BLaER1 treated with 17β-estradiol and CSF1 and Interleukin-3, amounts not matched to agents 10 nM and 100 nM (cell line): ENCODE measurements around the gene JAGN1.
"Not testable (repeated sequence)": the region's sequence is repeated elsewhere in the genome, so short reads cannot be mapped to it uniquely, and the experiment has no call there.

Experiments
- H3K27ac ChIP-seq, 11 experiments: shearing (Covaris generic); formaldehyde crosslinking; 2 replicates each; pipeline ENCODE4 v1.8.1; 2022
- H3K27me3 ChIP-seq, 11 experiments: shearing (Covaris generic); formaldehyde crosslinking; 2 replicates each; pipeline ENCODE4 v1.8.1; 2022
- H3K36me3 ChIP-seq, 11 experiments: shearing (Covaris generic); formaldehyde crosslinking; 2 replicates each; pipeline ENCODE4 v1.8.1; 2022
- H3K4me1 ChIP-seq, 10 experiments: shearing (Covaris generic); formaldehyde crosslinking; 2 replicates each; pipeline ENCODE4 v1.8.1; 2022
- H3K4me2 ChIP-seq, 11 experiments: shearing (Covaris generic); formaldehyde crosslinking; 2 replicates each; pipeline ENCODE4 v1.8.1; 2022
- H3K4me3 ChIP-seq, 10 experiments: shearing (Covaris generic); formaldehyde crosslinking; 2 replicates each; pipeline ENCODE4 v1.8.1; 2022
- H3K9ac ChIP-seq, 11 experiments: shearing (Covaris generic); formaldehyde crosslinking; 2 replicates each; pipeline ENCODE4 v1.8.1; 2022
- H3K9me3 ChIP-seq, 11 experiments: shearing (Covaris generic); formaldehyde crosslinking; replicated peaks in 1 of 11; 2 replicates each; pipeline ENCODE4 v1.8.1; 2022
- H4K20me1 ChIP-seq, 11 experiments: shearing (Covaris generic); formaldehyde crosslinking; 2 replicates each; pipeline ENCODE4 v1.8.1; 2022
- Cebpa-rat ChIP-seq, 11 experiments: shearing (Covaris generic); IDR thresholded peaks; 2 replicates each; pipeline ENCODE4 v1.8.1; 2022

JAGN1 gene

DNA sequence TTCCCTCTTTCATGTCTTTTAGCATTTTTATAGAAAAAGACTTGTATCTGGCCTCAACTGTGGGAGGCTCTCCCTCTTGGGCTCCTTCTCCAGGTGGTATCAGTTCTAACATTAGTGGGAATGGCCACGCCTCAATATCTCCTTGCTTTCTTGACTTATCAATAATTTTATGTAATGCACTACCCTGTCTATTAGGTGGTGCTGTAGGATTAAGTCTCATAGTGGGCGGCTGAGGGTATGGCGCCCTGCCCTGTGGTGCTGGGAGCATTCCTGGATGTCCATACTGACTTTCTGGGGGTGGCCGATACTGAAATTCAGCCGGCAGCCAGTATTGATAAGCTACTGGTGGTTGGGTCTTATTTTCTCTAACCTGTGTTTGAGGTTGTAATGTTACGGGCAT, 37.9 kb upstream of the JAGN1 start:
- no peak overlapping the region for H3K4me2 ChIP-seq
- no peaks in the 10 kb centered on the region for H4K20me1 ChIP-seq
- no peak overlapping the region for H3K4me3 ChIP-seq
- H3K4me1 ChIP-seq: no peaks in the 10 kb centered on the region
- H3K27me3 ChIP-seq: no peaks in the 10 kb centered on the region
- H3K9ac ChIP-seq: no peak overlapping the region
- TF ChIP-seq Cebpa-rat (IDR thresholded peaks at IDR 0.05): no peak
- no peak overlapping the region for H3K27ac ChIP-seq
- H3K36me3 ChIP-seq: no peaks in the 10 kb centered on the region
- no peaks in the 10 kb centered on the region for H3K9me3 ChIP-seq

DNA sequence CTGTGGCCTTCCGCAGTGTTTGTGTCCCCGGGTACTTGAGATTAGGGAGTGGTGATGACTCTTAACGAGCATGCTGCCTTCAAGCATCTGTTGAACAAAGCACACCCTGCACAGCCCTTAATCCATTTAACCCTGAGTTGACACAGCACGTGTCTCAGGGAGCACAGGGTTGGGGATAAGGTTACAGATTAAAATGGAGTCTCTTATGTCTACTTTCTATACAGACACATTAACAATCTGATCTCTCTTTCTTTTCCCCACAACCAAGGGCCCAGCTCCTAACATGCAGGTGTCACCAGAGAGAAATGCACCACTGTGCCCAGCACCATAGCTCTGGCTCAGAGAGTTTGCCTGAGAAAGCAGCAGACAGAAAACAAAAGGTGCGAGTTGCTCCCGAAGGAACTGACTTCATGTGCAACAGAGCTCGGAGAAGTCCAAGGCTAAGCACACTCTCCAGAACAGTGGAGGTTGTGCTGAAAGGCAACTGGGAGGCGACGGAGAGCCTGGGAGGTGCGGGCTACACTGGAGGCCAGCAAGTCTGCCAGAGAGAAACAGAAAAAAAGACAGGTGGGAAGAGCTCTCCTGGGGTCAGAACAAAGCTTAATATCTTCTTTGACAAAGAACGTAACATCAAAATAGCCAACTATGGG, 36.0 kb upstream of the JAGN1 start:
- H3K27me3 ChIP-seq, H3K4me1 ChIP-seq, H3K9ac ChIP-seq, H3K4me2 ChIP-seq, H4K20me1 ChIP-seq, H3K27ac ChIP-seq, H3K36me3 ChIP-seq, H3K4me3 ChIP-seq, H3K9me3 ChIP-seq: not testable (repeated sequence)

DNA sequence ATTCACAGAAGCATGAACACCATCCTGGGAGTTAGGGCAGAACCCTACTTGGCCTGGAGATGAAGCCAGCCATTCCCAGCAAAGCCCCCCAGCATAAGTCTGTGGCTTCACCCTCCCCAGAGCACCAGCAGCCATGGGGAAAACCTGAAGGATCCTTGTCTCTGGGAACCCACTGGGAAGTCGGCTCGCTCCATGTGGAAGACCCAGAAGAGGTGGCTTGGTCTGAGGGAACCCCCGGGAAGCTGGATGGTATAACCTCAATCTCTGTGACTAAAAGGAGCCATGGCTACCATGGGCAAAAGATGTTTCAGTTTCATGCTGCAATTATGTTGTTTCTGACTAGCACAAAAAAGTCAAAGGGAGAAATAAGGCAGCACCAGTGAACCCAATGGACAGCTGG, 34.8 kb upstream of the JAGN1 start:
- Histone ChIP-seq H3K4me3 (no peak overlapping the region), H3K9me3 (no peaks in the 10 kb centered on the region), H3K9ac (no peak overlapping the region), H4K20me1 (no peaks in the 10 kb centered on the region), H3K4me1 (no peaks in the 10 kb centered on the region), H3K27me3 (no peaks in the 10 kb centered on the region), H3K27ac (no peak overlapping the region), H3K4me2 (no peak overlapping the region), H3K36me3 (no peaks in the 10 kb centered on the region)
- no peak for TF ChIP-seq Cebpa-rat (IDR thresholded peaks at IDR 0.05)

DNA sequence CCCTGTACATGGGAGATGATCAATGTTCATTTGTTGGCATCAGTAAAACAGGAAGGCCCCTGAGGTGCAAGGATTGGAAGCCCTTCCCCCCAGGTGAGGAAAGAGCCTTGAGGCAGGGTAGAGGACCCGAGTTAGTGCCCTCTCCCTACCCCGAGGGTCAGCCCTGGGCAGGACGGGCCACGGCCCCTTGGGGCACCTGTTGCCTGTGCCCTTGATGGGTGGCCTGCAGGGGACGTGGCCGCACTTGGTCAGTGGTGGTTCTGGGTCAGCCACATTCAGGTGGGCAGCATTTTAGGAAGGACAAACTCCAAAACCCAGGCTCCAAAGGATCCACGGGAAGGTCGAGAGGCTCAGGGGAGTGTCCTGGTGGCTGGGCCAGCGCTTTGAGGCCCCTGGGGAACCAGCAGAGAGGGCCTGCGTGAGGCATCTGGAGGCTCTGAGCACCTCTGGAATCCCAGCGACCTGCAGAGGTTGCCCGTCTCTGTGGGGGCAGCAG, 30.8 kb upstream of the JAGN1 start:
- Histone ChIP-seq H3K36me3 (no peaks in the 10 kb centered on the region), H3K4me3 (no peak overlapping the region), H3K4me1 (peaks cover 0 to 7% (median 0%) of the 10 kb centered on the region in 10 experiments; a peak in 3 of 20 replicates), H3K9me3 (no peaks in the 10 kb centered on the region), H3K4me2 (no peak overlapping the region), H3K9ac (no peak overlapping the region), H3K27me3 (peaks cover 5 to 12% (median 9%) of the 10 kb centered on the region in 11 experiments; a peak in 13 of 22 replicates), H3K27ac (no peak overlapping the region), H4K20me1 (no peaks in the 10 kb centered on the region)
- no peak for TF ChIP-seq Cebpa-rat (IDR thresholded peaks at IDR 0.05)

DNA sequence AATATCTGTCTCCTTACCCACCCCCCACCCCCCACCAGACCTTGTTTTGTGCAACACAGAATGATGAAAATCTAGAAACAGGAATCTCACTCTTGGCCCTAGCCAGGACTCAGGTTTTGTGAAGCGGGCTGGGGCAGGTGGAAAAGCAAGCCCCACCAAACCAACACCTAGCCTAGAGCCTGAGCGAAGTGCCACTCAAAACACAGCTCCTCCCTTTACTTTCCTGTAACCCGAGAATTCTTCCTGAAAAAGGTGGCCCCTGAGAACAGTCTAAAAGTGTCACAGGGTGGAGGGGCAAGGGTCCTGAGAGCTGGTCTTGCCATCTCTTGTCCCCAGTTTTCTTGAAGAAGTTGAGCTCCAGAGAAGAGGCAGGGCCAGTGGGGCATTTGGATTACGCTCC, 29.2 kb upstream of the JAGN1 start:
- Histone ChIP-seq H4K20me1 (no peaks in the 10 kb centered on the region), H3K36me3 (no peaks in the 10 kb centered on the region), H3K4me3 (no peak overlapping the region), H3K9me3 (no peaks in the 10 kb centered on the region), H3K4me1 (peaks cover 0 to 7% (median 0%) of the 10 kb centered on the region in 10 experiments; a peak in 3 of 20 replicates), H3K27ac (no peak overlapping the region), H3K4me2 (no peak overlapping the region), H3K27me3 (peaks cover 5 to 12% (median 9%) of the 10 kb centered on the region in 11 experiments; a peak in 13 of 22 replicates), H3K9ac (no peak overlapping the region)
- no peak for TF ChIP-seq Cebpa-rat (IDR thresholded peaks at IDR 0.05)

DNA sequence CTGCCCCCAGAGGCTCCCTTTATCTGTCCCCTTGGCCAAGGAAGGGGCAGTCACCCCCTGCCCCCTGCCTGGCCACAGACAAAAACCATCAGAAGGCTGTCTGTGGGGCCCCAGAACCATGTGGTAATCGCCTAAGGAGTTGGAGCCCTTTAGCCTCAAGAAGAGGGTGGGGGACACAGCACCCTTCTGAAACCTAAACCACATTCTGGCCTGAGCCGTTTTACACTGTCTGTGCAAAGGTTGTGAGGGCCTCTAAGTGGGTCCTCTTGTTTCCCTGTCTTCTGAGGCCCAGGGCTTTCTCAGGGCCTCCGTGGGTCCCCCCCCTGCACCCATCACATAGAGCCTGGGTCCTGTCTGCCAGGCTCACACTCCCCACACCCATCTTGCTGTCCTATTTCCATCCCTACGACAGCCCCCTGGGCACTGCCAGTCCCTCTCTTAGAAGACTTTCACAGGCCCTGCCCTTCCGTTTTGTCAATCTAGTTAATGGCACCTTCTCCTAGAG, 28.7 kb upstream of the JAGN1 start:
- Histone ChIP-seq H3K9me3 (no peaks in the 10 kb centered on the region), H3K4me1 (peaks cover 0 to 7% (median 0%) of the 10 kb centered on the region in 10 experiments; a peak in 3 of 20 replicates), H3K36me3 (no peaks in the 10 kb centered on the region), H3K27ac (no peak overlapping the region), H4K20me1 (no peaks in the 10 kb centered on the region), H3K4me2 (no peak overlapping the region), H3K27me3 (peaks cover 5 to 12% (median 9%) of the 10 kb centered on the region in 11 experiments; a peak in 13 of 22 replicates), H3K9ac (no peak overlapping the region), H3K4me3 (no peak overlapping the region)
- no peak for TF ChIP-seq Cebpa-rat (IDR thresholded peaks at IDR 0.05)

DNA sequence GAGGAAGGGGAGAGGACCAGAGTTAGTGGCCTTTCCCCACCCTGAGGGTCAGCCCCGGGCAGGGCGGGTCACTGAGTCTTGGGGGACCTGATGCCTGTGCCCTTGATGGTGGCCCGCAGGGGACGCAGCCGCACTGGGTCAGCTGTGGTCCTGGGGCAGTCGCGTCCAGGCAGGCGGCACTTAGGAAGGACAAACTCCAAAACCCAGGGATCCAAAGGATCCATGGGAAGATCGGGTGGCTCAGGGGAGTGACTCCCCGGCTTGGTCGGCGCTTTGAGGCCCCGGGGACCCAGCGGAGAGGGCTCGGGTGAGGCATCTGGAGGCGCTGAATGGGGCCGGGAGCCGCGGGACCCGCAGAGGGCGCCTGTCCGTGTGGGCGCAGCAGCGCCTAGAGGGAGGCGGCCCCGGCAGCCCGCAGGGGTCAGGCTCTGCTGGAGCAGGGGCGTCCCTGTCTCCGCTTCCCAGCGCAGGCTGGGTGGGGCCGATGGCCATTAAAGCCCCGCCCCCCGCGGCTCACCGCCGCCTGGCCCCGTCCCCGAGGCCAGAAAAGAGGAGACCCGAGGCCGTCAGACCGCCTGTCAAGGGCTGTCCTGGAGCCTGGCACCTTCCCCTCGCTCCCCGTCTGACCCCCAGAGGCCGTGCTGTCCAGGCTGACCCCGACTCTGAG, 27.9 kb upstream of the JAGN1 start:
- Histone ChIP-seq H3K27ac (no peak overlapping the region), H3K4me3 (peak overlapping the region in 2 of 10 experiments; percentile 18 to 24; a peak in 3 of 20 replicates), H3K4me1 (peaks cover 0 to 7% (median 0%) of the 10 kb centered on the region in 10 experiments; a peak in 3 of 20 replicates), H3K9ac (peak overlapping the region in 3 of 11 experiments; percentile 31 to 48 (median 41); a peak in 4 of 22 replicates), H3K36me3 (no peaks in the 10 kb centered on the region), H3K9me3 (no peaks in the 10 kb centered on the region), H3K4me2 (peak overlapping the region; percentile 21 to 68 (median 39); a peak in 20 of 22 replicates), H4K20me1 (no peaks in the 10 kb centered on the region), H3K27me3 (peaks cover 5 to 12% (median 9%) of the 10 kb centered on the region in 11 experiments; a peak in 13 of 22 replicates)
- no peak for TF ChIP-seq Cebpa-rat (IDR thresholded peaks at IDR 0.05)

DNA sequence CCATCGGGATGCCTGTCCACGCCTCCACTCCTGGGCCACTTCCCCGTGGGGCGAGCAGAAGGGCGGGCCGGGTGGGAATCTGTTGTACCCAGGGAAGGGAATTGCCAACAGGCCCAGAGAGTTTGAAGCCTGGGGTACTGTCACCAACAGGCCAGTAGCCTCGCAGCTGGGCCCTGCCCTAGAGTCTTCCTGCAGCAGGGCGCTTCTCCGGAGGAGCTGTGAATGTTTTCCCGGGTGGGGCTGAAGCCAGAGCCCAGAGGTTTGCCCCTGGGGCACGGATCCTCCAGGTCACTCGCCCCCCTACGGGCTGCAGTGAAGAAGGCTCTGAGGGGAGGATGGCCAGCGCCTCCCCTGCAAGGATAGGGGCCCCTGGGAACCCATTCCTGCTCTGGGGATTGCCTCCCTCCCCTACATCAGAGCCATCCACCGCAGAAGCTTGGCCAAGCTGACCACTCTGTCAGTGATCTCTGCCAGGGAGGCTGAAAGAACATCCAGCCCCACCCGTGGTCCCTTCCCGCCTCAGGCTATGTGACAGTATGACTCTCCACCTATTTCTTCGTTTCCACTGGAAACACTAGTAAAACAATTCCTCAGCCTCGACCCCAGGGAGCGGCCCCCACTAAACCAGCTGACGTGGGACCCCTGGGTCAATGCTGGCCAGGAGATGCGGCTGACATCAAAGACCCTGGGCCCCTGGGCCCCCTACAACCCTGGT, 27.2 kb upstream of the JAGN1 start:
- Histone ChIP-seq H3K4me1 (peaks cover 0 to 7% (median 0%) of the 10 kb centered on the region in 10 experiments; a peak in 3 of 20 replicates), H3K27me3 (peaks cover 5 to 12% (median 9%) of the 10 kb centered on the region in 11 experiments; a peak in 13 of 22 replicates), H4K20me1 (no peaks in the 10 kb centered on the region), H3K27ac (no peak overlapping the region), H3K9ac (no peak overlapping the region), H3K4me3 (no peak overlapping the region), H3K36me3 (no peaks in the 10 kb centered on the region), H3K4me2 (peak overlapping the region in 3 of 11 experiments; percentile 55 to 68 (median 61); a peak in 5 of 22 replicates), H3K9me3 (no peaks in the 10 kb centered on the region)
- no peak for TF ChIP-seq Cebpa-rat (IDR thresholded peaks at IDR 0.05)
